ENCODE measurements around the gene GLIS1.

- no peak for TF ChIP-seq CTCF (IDR thresholded peaks at IDR 0.05)
- TF ChIP-seq POLR2A (IDR thresholded peaks at IDR 0.05): no peak
- TF ChIP-seq EP300 (IDR thresholded peaks at IDR 0.05): no peak
These were observed 17.9 kb downstream of the GLIS1 start for GRCh38 chr1:53721088-53721487.
